BJ (cell line): ENCODE measurements around the gene ADAM33. TPM values are rescaled to one million over a fixed set of nuclear protein-coding genes. Genes with fewer than 3 reads are reported as not detected.

Experiments
- CTCF ChIA-PET: fragments of 350-600 bp; formaldehyde crosslinking; extraction: SDS; loops from one replicate; lab custom pipeline; 2021; ENCODE audit warnings: antibody characterized with exemption, inconsistent platforms; lab: Yijun Ruan, JAX
- POLR2A ChIA-PET: fragments of 300-600 bp; sonication (Branson Sonifier 250); formaldehyde crosslinking; extraction: SDS; loops from one replicate; lab custom pipeline; 2021; ENCODE audit warnings: antibody characterized with exemption; lab: Charles Lee
- DNase-seq: peaks from one replicate; pipeline ENCODE4 v3.0.0-alpha.2; 2011; ENCODE audit warnings: low read depth
- H3K27me3 ChIP-seq: 2 replicates; pipeline ENCODE4 v1.6.0; 2011; ENCODE audit warnings: low read length; ENCODE audit not compliant: control insufficient read depth, insufficient read depth
- H3K36me3 ChIP-seq: 2 replicates; pipeline ENCODE4 v1.5.1; 2011; ENCODE audit warnings: low read length; ENCODE audit not compliant: control insufficient read depth, insufficient read depth
- H3K4me3 ChIP-seq: 2 replicates; pipeline ENCODE4 v1.5.1; 2011; ENCODE audit warnings: low read depth, mild to moderate bottlenecking, control low read depth, low read length
- polyA plus RNA-seq: library from polyadenylated mRNA; depleted of rRNA; stranded (reverse); fragments of >200 nt; gene quantifications from 2 replicates; pipeline ENCODE4 v1.2.3, GENCODE V29; 2011
- TF ChIP-seq, protein P1 (sequence below): IDR thresholded peaks from 2 replicates; pipeline ENCODE4 v1.5.1; 2011; ENCODE audit warnings: low read depth, mild to moderate bottlenecking, control low read depth, inconsistent platforms, low read length, moderate library complexity; ENCODE audit not compliant: insufficient read depth

Gene ADAM33
- polyA plus RNA-seq, 1 experiment = 82.6 TPM

DNA sequence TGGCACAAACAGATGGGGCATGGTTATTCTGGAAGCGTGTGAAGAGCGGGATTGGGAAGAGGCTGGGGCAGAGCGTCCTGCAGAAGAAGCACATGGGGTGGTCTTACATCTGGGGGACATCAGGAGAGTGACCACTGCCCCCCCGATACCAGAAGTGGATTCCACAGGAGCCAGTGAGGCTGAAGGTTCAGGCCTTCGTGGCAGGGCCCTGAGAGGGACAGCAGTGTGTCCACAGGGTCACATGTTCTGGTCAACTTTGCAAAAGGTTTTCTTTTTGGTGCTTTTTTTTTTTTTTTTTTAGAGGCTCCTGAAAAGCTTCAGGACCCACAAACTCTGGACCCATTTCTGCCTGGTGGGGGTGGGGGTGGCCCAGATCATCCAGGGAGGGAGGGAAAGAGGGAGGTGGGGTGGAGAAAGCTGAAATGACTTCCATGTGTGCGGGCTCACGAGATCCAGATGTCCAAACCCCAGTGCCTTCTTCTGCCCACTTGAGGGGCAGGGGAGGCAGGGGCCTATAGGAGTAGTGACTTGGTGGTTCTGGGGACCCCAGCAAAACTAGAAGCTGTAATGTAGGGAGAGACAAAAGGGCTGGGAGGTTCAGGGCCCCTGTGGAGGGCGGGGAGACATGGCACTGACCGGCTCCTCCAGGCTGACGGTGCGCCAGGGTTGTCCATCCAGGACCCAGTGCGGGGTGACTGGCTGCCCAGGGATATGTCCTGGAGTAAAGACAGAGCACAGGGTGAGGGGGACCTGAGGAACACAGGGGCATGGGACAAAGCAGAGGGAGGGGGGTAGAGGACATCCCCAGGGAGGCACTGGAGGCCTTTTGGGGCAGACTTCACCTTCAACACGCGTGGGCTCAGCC is 2.7 kb downstream of the ADAM33 start:
- no peaks in the 10 kb centered on the region for H3K27me3 ChIP-seq
- CTCF ChIA-PET = interaction anchor here (0.8 to 15.3 kb wide), 11 partner anchors 8 to 139 kb away, joined by 3 to 331 read pairs (median 11); partner anchors contain the start of genes SIGLEC1 and SPEF1
- TF ChIP-seq, protein P1, sequence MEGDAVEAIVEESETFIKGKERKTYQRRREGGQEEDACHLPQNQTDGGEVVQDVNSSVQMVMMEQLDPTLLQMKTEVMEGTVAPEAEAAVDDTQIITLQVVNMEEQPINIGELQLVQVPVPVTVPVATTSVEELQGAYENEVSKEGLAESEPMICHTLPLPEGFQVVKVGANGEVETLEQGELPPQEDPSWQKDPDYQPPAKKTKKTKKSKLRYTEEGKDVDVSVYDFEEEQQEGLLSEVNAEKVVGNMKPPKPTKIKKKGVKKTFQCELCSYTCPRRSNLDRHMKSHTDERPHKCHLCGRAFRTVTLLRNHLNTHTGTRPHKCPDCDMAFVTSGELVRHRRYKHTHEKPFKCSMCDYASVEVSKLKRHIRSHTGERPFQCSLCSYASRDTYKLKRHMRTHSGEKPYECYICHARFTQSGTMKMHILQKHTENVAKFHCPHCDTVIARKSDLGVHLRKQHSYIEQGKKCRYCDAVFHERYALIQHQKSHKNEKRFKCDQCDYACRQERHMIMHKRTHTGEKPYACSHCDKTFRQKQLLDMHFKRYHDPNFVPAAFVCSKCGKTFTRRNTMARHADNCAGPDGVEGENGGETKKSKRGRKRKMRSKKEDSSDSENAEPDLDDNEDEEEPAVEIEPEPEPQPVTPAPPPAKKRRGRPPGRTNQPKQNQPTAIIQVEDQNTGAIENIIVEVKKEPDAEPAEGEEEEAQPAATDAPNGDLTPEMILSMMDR = no peak
- peak overlapping the region; percentile 85 for H3K4me3 ChIP-seq
- POLR2A ChIA-PET = interaction anchor here (0.6 to 1.8 kb wide), 3 partner anchors 8 to 117 kb away, joined by 3 to 13 read pairs (median 8); partner anchors contain the start of gene CDC25B
- peaks cover 28% of the 10 kb centered on the region for H3K36me3 ChIP-seq
- DNase-seq = no peak

DNA sequence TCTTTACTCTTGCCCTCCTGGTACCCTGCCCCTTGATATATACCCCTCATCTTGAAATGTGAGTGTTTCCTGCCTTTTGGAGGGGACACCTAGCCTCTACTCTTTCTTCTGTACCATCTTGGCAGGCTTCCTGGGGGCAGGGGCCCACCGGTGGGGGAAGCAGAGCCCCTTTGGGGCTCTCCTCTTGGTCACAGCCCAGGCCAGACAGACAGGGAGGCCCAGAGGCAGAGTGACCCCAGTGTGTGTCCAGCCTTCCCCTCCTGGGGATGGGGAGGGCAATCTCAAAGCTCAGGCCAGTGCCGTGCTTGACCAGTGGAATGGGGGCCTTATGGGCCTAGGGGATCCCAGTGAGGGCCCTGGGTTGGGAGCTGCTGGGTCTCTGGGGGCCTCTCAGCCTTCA is 3.6 kb downstream of the ADAM33 start:
- POLR2A ChIA-PET = interaction anchor here (0.6 to 1.8 kb wide), 3 partner anchors 9 to 129 kb away, joined by 3 to 8 read pairs (median 5); no protein-coding TSS in a partner anchor
- Histone ChIP-seq H3K27me3 (no peaks in the 10 kb centered on the region), H3K4me3 (no peak overlapping the region), H3K36me3 (peaks cover 33% of the 10 kb centered on the region)
- DNase-seq = no peak
- CTCF ChIA-PET = interaction anchor here (0.7 to 15.3 kb wide), 21 partner anchors 9 to 394 kb away, joined by 3 to 331 read pairs (median 7); partner anchors contain the start of genes CENPB, SIGLEC1 and SPEF1
- TF ChIP-seq, protein P1 = no peak

DNA sequence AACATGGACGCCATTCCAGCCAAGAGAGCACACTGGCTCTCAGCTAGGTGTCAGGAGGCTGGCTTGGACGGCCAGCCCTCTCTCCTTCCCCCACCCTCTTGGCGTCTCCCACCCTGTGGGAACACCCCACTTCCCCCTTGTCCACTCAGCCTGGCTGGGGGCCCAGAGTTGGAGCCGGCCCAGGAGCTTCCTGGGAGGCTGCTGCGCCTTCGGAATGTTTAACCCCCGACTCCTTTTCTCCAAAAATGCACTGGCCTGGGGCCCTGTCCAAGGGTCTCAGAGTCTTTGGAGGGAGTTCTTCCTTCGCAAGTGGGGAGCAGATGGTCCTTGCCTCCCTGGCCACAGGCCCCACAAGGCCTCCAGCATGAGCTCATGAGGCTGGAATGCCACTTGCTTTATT is 4.1 kb downstream of the ADAM33 start:
- DNase-seq = no peak
- TF ChIP-seq, protein P1 = no peak
- POLR2A ChIA-PET = interaction anchor here (0.5 to 1.8 kb wide), 4 partner anchors 10 to 129 kb away, joined by 3 to 8 read pairs (median 4); no protein-coding TSS in a partner anchor
- Histone ChIP-seq H3K27me3 (no peaks in the 10 kb centered on the region), H3K4me3 (no peak overlapping the region), H3K36me3 (peaks cover 35% of the 10 kb centered on the region)
- CTCF ChIA-PET = interaction anchor here (0.7 to 15.3 kb wide), 24 partner anchors 9 to 394 kb away, joined by 3 to 331 read pairs (median 6); partner anchors contain the start of genes CENPB, SIGLEC1 and SPEF1

DNA sequence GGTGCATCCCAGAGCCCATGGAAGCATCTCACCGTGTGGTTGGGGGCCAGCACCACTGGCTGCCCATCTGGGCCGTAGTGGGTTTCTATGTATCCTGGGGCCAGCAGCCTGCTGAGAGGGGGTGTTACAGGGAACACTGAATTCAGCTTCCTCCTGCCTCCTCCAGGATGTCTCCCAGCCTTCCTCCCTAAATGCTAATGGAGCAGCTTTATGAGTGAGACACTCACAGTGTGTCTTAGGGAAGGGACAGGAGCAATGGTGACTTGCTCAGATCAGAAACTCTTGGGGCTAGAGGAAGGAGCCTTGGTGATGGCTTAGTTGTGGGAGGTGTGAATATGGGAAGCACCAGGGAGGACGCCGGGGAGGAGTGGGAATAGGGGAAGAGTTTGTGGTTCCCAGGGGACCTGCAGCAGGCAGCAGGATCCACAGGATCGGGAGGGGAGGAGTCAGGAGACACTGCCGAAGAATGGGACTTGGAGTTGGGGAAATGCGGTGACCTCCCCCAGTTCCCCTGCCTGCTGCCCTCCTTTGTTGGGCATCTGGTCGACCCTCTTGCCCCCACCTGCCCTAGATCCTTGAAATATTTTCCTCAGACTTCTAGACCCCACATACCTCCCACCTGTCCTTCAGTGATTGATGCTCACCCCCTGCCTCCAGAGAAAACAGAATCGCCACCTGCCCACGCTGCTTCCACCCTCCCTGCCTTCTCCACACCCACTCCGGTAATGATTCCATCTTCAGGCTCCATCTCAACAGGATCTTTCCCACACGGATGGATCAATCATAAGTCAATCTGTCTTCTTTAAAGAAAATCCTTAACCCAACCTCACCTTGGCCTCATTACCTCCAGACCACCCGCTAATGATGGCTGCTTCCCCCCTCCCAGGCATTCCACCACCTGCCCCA is 6.6 kb downstream of the ADAM33 start:
- POLR2A ChIA-PET = interaction anchor here (0.7 kb wide), 1 partner anchor 41 kb away, joined by 5 read pairs; no protein-coding TSS in a partner anchor
- H3K36me3 ChIP-seq = peaks cover 59% of the 10 kb centered on the region
- no peak for DNase-seq
- CTCF ChIA-PET = interaction anchor here (0.9 to 15.3 kb wide), 10 partner anchors 8 to 112 kb away, joined by 3 to 331 read pairs (median 16); partner anchors contain the start of genes CENPB, SIGLEC1 and SPEF1
- H3K27me3 ChIP-seq = no peaks in the 10 kb centered on the region
- TF ChIP-seq, protein P1 = no peak
- H3K4me3 ChIP-seq = no peak overlapping the region
